ENCODE data around the gene PCNX2.

The PCNX2 gene

GRCh38 chr1:233253231-233253831 lies 42.2 kb downstream of the PCNX2 start:
- Histone ChIP-seq H3K27me3 (ENCODE audit: control insufficient read depth, insufficient read depth, low read length) (no peaks in the 10 kb centered on the region), H3K4me3 (ENCODE audit: low read depth, low read length) (no peak overlapping the region), H3K36me3 (ENCODE audit: control insufficient read depth, insufficient read depth, low read length) (no peaks in the 10 kb centered on the region), H3K9ac (ENCODE audit: low read depth, low read length) (no peak overlapping the region), H3K4me1 (ENCODE audit: control insufficient read depth, insufficient read depth, low read length) (no peaks in the 10 kb centered on the region), H3K9me3 (ENCODE audit: control insufficient read depth, insufficient read depth, low read length) (no peaks in the 10 kb centered on the region)

- Histone ChIP-seq H3K27me3 (ENCODE audit: control insufficient read depth, insufficient read depth, low read length) (no peaks in the 10 kb centered on the region), H3K9me3 (ENCODE audit: control insufficient read depth, insufficient read depth, low read length) (no peaks in the 10 kb centered on the region), H3K36me3 (ENCODE audit: control insufficient read depth, insufficient read depth, low read length) (no peaks in the 10 kb centered on the region), H3K9ac (ENCODE audit: low read depth, low read length) (no peak overlapping the region), H3K4me1 (ENCODE audit: control insufficient read depth, insufficient read depth, low read length) (no peaks in the 10 kb centered on the region), H3K4me3 (ENCODE audit: low read depth, low read length) (no peak overlapping the region)
Observed at GRCh38 chr1:233252441-233252840, 43.1 kb downstream of the PCNX2 start.

GRCh38 chr1:233251201-233251720 lies 44.3 kb downstream of the PCNX2 start:
- Histone ChIP-seq H3K27me3 (ENCODE audit: control insufficient read depth, insufficient read depth, low read length) (no peaks in the 10 kb centered on the region), H3K36me3 (ENCODE audit: control insufficient read depth, insufficient read depth, low read length) (no peaks in the 10 kb centered on the region), H3K4me1 (ENCODE audit: control insufficient read depth, insufficient read depth, low read length) (no peaks in the 10 kb centered on the region), H3K9ac (ENCODE audit: low read depth, low read length) (no peak overlapping the region), H3K9me3 (ENCODE audit: control insufficient read depth, insufficient read depth, low read length) (no peaks in the 10 kb centered on the region), H3K4me3 (ENCODE audit: low read depth, low read length) (no peak overlapping the region)

- no peaks in the 10 kb centered on the region for H3K9me3 ChIP-seq (ENCODE audit: control insufficient read depth, insufficient read depth, low read length)
- H3K9ac ChIP-seq (ENCODE audit: low read depth, low read length) = no peak overlapping the region
- H3K27me3 ChIP-seq (ENCODE audit: control insufficient read depth, insufficient read depth, low read length) = no peaks in the 10 kb centered on the region
- H3K4me1 ChIP-seq (ENCODE audit: control insufficient read depth, insufficient read depth, low read length) = no peaks in the 10 kb centered on the region
- no peak overlapping the region for H3K4me3 ChIP-seq (ENCODE audit: low read depth, low read length)
- H3K36me3 ChIP-seq (ENCODE audit: control insufficient read depth, insufficient read depth, low read length) = no peaks in the 10 kb centered on the region
Observed at GRCh38 chr1:233248014-233248413, 47.5 kb downstream of the PCNX2 start.

- Histone ChIP-seq H3K9me3 (ENCODE audit: control insufficient read depth, insufficient read depth, low read length) (no peaks in the 10 kb centered on the region), H3K4me1 (ENCODE audit: control insufficient read depth, insufficient read depth, low read length) (no peaks in the 10 kb centered on the region), H3K36me3 (ENCODE audit: control insufficient read depth, insufficient read depth, low read length) (no peaks in the 10 kb centered on the region), H3K9ac (ENCODE audit: low read depth, low read length) (no peak overlapping the region), H3K4me3 (ENCODE audit: low read depth, low read length) (no peak overlapping the region), H3K27me3 (ENCODE audit: control insufficient read depth, insufficient read depth, low read length) (no peaks in the 10 kb centered on the region)
Observed at GRCh38 chr1:233246965-233247364, 48.6 kb downstream of the PCNX2 start.

- Histone ChIP-seq H3K27me3 (ENCODE audit: control insufficient read depth, insufficient read depth, low read length) (no peaks in the 10 kb centered on the region), H3K36me3 (ENCODE audit: control insufficient read depth, insufficient read depth, low read length) (no peaks in the 10 kb centered on the region), H3K4me3 (ENCODE audit: low read depth, low read length) (no peak overlapping the region), H3K9ac (ENCODE audit: low read depth, low read length) (no peak overlapping the region), H3K9me3 (ENCODE audit: control insufficient read depth, insufficient read depth, low read length) (no peaks in the 10 kb centered on the region), H3K4me1 (ENCODE audit: control insufficient read depth, insufficient read depth, low read length) (no peaks in the 10 kb centered on the region)
Observed at GRCh38 chr1:233245191-233245765, 50.2 kb downstream of the PCNX2 start.

GRCh38 chr1:233244183-233244582 lies 51.3 kb downstream of the PCNX2 start:
- Histone ChIP-seq H3K9ac (ENCODE audit: low read depth, low read length) (no peak overlapping the region), H3K9me3 (ENCODE audit: control insufficient read depth, insufficient read depth, low read length) (no peaks in the 10 kb centered on the region), H3K4me3 (ENCODE audit: low read depth, low read length) (no peak overlapping the region), H3K4me1 (ENCODE audit: control insufficient read depth, insufficient read depth, low read length) (no peaks in the 10 kb centered on the region), H3K27me3 (ENCODE audit: control insufficient read depth, insufficient read depth, low read length) (no peaks in the 10 kb centered on the region), H3K36me3 (ENCODE audit: control insufficient read depth, insufficient read depth, low read length) (no peaks in the 10 kb centered on the region)

- H3K4me3 ChIP-seq (ENCODE audit: low read depth, low read length) = no peak overlapping the region
- no peaks in the 10 kb centered on the region for H3K9me3 ChIP-seq (ENCODE audit: control insufficient read depth, insufficient read depth, low read length)
- no peaks in the 10 kb centered on the region for H3K4me1 ChIP-seq (ENCODE audit: control insufficient read depth, insufficient read depth, low read length)
- no peak overlapping the region for H3K9ac ChIP-seq (ENCODE audit: low read depth, low read length)
- no peaks in the 10 kb centered on the region for H3K36me3 ChIP-seq (ENCODE audit: control insufficient read depth, insufficient read depth, low read length)
- H3K27me3 ChIP-seq (ENCODE audit: control insufficient read depth, insufficient read depth, low read length) = no peaks in the 10 kb centered on the region
Observed at GRCh38 chr1:233242827-233243483, 52.6 kb downstream of the PCNX2 start.

GRCh38 chr1:233241759-233242158 lies 53.8 kb downstream of the PCNX2 start:
- H3K36me3 ChIP-seq (ENCODE audit: control insufficient read depth, insufficient read depth, low read length) = no peaks in the 10 kb centered on the region
- H3K27me3 ChIP-seq (ENCODE audit: control insufficient read depth, insufficient read depth, low read length) = no peaks in the 10 kb centered on the region
- no peaks in the 10 kb centered on the region for H3K4me1 ChIP-seq (ENCODE audit: control insufficient read depth, insufficient read depth, low read length)
- no peak overlapping the region for H3K9ac ChIP-seq (ENCODE audit: low read depth, low read length)
- no peak overlapping the region for H3K4me3 ChIP-seq (ENCODE audit: low read depth, low read length)
- H3K9me3 ChIP-seq (ENCODE audit: control insufficient read depth, insufficient read depth, low read length) = no peaks in the 10 kb centered on the region

GRCh38 chr1:233240829-233241682 lies 54.5 kb downstream of the PCNX2 start:
- Histone ChIP-seq H3K27me3 (ENCODE audit: control insufficient read depth, insufficient read depth, low read length) (no peaks in the 10 kb centered on the region), H3K4me3 (ENCODE audit: low read depth, low read length) (no peak overlapping the region), H3K9ac (ENCODE audit: low read depth, low read length) (no peak overlapping the region), H3K36me3 (ENCODE audit: control insufficient read depth, insufficient read depth, low read length) (no peaks in the 10 kb centered on the region), H3K4me1 (ENCODE audit: control insufficient read depth, insufficient read depth, low read length) (no peaks in the 10 kb centered on the region), H3K9me3 (ENCODE audit: control insufficient read depth, insufficient read depth, low read length) (no peaks in the 10 kb centered on the region)

- Histone ChIP-seq H3K9ac (ENCODE audit: low read depth, low read length) (no peak overlapping the region), H3K4me1 (ENCODE audit: control insufficient read depth, insufficient read depth, low read length) (no peaks in the 10 kb centered on the region), H3K36me3 (ENCODE audit: control insufficient read depth, insufficient read depth, low read length) (no peaks in the 10 kb centered on the region), H3K27me3 (ENCODE audit: control insufficient read depth, insufficient read depth, low read length) (no peaks in the 10 kb centered on the region), H3K9me3 (ENCODE audit: control insufficient read depth, insufficient read depth, low read length) (no peaks in the 10 kb centered on the region), H3K4me3 (ENCODE audit: low read depth, low read length) (no peak overlapping the region)
Observed at GRCh38 chr1:233240371-233240770, 55.2 kb downstream of the PCNX2 start.

Data from iPS-15b (cell line).